Measurements from ENCODE around the gene NDST1.
A peak's percentile ranks its signal among the peaks of the same experiment; 100 is the strongest.

NDST1 gene

DNA sequence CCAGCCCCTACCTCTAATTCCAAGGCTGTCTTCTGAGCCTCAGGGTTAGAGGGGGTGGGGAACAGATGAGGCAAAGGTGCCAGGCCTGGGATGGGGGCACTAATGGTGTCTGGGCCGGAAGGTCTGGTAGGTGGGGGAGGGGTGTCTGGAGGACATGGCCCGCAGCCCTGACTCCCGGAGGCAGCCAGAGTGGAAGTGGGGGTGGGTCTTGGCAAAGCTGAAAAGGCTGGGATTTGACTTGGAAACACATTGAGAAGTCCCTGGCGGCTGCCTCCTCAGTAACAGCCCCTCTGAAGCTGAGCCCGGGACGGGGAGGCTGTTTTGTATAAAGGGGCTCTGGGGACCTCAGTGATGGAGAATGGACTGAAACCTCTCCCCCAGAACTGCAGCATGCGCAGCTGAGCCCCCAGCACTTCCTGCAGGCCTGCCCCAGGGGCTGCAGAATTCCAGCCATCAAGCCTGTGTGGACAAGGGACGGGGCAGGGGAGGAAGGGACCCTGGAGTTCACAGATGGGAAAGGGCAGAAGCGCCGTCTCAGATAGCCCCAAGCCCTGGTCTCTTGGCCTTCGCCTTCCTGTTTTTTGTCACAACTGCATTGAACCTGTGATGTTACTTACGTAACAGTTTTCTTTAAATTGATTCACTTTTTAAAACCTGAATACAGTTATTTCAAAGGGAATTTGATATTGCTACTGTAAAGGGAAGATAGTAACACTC is 83.2 kb downstream of the NDST1 start:
- DNase-seq, result no peak

DNA sequence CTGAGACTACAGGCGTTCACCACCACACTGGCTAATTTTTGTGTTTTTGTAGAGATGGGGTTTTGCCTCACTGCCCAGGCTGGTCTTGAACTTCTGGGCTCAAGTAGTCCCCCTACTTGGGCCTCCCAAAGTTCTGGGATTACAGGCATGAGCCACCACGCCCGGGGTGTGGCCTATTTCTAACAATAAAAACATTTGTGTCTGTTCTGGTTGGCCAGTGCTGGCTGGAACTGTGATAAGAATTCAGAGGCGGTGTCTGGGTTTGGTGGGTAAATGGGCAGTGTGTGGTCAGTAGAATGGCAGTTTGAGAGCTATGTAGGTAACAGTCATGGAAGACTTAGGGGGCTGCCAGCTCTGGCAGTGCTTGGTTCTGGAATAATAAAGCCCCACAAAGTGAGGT is 85.7 kb downstream of the NDST1 start:
- no peak for DNase-seq

DNA sequence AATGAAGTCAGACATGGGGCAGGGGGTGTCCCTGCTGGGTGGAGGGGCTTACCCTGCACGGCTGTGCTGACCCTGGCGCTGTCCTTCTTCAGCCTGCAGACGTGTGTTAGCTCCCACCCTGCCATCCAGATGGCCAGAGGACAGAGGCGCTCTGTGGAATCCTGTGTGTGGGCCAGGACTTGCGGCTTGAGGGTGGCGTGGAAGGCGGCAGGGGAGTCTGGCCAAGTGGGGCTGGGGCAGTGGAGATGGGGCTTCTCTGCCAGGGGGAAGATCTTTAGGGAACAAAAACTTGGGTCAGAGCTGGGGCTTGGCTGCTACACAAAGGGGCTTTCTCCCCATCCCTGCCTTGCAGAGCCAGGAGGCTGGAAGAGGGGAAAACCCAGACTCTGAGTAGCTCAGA is 86.1 kb downstream of the NDST1 start:
- no peak for DNase-seq

DNA sequence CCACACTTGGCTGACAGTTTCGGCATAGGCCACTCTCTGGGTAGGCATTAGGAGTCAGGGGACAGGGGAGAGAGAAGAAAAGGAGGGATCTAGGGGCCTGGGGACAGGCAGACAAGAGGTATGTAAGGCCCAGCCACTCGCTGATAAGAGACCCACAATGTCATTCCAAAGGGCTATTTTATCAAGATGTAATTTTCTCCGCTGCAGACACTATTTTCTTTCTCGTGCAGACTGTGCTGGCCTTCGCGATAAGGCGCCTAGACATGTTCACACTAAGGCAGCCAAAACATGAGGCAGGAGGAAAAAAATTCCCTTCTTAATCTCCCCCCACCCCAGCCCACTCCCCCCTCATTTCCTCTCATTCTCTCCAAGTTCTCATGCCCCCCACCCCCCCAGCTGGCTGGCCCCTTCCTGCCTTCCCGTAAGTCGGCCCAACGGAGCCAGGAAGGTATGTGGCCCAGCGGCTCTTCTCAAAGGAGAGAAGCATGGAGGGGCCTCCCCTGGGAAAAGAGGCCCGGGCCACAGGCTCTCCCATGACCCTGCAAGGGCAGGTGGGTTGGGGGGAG is 87.6 kb downstream of the NDST1 start:
- no peak for DNase-seq

DNA sequence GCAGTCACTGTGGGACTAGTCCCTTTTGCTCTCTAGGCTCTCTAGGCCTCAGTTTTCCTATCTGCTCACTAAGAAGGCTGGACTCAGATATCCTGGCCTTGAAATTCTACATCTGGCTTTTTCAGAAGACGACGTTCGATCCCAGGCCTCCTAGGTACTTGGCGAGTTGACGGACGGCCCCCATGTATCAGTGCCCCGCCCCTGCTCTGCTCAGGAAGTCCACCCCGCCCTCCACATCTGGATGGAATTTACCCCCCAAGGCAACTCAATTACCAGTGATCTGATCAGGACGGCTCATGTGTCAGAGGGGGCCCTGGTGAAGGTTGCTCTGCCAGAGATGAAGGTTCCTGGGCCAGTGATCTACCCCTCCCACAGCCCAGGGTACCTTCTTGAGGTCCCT is 88.4 kb downstream of the NDST1 start:
- no peak for DNase-seq

DNA sequence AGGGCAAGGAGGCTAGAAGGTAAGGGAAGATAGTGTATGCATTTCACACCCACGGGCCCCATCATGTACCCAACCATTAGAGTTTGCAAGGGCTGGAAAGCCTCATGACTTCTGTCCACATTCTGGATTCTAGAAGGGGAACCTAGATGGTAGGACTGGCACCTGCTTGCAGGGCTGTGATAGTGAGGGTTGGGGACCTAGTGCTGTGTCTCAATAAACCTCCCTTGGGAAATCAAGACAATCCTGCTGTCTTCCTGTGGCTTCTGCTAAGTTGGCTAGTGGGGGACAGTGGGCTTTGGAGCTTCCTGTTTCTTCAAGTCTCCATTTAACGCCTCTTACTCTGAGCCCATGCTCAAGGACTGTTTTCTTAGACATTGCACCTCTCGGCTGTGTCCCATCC is 88.9 kb downstream of the NDST1 start:
- no peak for DNase-seq

DNA sequence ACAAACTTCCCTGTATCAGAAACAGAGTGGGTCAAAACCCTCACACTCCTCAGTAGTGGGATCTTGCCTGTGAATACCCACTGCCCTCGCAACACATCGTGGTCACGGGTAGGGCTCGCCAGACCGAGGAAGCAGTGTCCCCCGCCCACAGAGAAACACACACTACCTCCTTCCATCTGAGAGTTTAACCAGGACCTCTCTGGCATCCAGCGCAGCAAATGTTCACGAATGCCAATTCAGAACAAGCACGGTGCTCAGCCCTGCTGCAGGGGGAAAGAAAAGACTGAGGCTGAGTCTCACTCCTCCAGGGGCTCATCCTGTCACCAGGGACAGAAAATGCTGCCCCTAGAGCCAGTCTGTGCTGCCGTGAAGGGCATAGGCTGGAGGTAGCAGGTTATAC is 90.1 kb downstream of the NDST1 start:
- no peak for DNase-seq

DNA sequence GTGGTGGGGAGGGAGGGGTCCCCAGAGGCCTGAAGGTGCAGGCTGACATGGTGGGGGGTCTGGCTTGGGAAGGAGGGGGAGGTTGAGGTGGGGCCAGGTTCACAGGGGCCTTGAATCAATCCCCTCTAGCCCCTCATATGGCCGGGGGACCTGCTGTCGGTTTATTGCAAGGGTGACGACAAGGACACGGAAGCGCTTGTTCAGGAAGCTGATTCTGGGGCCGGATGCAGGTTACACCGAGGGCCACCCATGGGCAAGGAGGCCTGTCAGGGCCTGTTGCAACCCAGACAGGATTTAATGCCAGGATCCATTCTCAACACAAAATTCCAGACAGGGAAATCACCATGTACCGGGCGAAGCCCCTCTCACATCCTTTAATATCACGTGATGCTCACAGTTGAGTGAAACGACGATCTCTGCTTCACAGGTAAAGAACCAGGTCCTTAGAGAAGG is 90.9 kb downstream of the NDST1 start:
- DNase-seq, result no peak

DNA sequence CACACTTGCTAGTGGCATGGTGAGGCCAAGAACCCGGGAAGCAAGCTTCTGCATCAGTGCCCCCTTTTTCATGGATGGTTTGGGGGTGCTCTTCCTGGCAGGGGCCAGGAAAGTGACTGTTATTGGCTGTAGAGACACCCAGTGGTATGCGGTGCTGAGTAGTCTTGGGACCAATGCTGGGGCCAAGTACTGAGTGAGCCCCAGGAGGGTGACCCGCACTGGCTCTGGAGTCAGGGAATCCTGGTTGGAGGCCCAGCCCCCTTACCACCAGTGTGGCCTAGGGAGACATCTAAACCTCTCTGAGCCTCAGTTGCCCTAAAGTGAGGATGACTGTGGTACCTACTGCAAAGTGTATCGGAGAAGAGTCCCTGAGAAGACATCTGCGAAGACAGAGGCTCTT is 91.3 kb downstream of the NDST1 start:
- no peak for DNase-seq

DNA sequence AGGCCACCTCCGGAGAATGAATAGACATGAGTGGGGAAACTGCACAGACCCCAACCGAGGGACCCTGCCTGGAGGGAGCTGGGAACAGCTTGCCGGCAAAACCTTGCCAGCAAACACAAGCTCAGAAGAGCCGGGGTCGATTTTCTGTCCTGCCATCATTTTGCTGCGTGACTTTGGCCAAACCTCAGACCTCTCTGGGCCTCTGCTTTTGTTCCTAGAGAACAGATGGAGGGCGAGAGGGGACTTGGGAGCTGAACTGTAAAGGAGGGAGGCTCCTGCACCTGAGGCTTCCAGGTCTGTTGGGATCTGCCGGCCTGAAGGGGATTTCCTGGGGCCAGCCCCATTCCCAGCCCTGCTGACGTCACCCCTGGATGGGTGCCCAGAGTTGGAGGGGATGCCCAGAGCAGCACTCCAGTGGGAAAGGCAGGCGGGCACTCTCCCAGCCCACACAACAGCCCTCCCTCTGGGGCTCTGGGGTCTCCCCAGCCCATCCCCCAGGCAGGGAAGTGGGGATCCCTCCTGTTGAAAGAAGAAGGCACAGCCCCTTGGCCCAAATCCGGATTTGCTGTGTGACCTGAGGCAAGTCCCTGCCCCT is 92.1 kb downstream of the NDST1 start:
- DNase-seq, result peak; percentile 59

DNA sequence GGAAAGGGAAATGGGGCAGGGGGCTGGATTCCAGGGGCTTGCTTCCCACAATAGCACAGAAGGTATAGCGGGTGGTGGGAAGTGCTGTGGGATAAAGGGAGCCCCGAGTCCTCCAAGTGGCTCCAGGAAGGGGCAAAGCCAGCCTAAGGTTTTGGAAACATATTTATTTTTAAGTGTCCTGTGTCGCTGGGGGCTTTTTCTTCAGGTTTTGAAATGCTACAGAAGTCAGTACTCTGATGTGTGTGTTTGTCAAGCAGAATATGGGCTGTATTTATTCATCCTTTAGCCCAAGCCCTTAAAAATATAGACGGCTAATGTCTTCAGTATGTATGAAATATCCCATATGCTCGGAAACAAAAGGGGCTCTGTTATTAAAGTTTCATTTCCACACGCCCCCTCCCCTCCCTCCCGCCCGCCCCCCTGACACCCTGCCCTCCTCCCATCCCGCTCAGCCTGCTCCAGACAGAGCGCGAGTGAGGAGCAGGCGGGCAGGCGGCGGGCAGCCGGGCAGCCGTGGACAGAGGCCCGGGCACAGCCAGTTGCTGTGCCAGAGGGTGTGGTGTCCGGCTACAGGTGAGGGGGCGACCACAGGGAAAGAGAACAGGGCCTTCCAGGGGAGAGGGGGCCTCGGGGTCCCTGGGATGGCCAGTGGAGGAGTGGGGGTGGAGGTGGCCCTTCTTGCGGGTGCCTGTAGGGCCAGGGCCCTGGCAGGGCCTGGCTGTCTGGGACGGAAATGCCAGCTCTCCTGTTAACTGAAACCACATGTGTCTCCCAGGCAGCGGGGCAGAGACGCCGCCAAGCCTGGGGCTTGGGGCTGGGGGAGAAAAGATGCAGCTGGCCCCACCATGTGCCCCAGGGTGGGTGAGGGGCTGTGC is 92.9 kb downstream of the NDST1 start:
- no peak for DNase-seq

DNA sequence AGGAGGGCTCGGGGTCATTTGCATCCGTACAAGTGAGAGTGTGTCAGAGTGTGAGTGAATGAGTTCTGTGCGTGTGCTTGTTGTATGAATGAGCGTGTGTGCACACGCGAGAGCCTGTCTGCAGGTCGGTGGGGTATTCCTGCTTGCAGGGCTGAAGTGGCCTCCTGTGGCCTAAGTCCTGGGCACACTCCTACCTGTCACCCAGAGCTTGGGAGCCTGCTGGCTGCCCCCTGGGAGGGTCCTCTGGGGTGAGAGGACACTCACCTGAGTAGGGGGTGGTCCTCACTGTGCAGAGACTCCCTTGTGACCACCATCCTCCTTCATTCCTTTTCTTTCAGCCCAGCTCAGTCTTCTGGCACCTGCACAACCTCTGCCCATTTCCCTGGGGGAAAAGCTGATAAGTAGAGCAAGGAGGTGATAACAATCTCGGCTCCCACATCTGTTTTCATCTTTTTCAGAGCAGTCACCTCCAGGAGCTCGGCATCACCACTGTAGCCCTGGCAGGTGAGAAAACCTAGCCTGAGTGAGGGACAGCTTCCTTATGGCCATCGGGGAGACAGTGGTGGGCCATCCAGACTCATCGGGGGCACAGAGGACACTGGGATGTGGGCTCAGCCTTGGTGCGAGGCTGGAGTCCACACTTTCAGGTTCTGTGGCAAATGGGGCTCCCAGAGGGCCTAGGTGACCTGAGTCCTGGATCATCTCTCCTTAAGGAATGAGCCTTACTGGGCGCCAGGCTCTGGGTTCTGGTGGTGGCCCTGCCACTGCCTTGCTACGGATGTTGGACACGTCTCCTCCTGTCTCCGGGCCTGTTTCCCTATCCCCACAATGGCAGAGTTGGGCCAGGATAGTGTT is 93.8 kb downstream of the NDST1 start:
- DNase-seq, result no peak

DNA sequence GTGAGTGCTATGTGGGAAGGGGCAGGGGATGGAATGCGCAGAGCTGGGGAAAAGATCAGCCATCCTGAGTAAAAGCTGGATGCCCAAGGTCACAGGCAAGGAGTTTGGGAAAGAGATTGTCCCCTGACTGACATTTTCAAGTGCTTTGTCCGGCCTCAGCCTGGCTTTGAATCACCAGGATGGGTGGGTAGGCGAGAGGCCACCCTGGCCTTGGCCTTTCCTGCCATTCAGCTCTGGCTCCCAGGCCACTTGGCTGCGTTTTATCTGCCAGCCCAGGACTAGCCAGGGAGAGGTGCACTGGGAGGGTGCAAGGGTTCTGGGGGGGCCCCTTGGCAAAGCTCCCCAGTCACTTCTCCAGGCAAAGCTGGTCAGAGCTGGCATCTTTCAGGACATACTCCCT is 95.1 kb downstream of the NDST1 start:
- DNase-seq, result no peak

DNA sequence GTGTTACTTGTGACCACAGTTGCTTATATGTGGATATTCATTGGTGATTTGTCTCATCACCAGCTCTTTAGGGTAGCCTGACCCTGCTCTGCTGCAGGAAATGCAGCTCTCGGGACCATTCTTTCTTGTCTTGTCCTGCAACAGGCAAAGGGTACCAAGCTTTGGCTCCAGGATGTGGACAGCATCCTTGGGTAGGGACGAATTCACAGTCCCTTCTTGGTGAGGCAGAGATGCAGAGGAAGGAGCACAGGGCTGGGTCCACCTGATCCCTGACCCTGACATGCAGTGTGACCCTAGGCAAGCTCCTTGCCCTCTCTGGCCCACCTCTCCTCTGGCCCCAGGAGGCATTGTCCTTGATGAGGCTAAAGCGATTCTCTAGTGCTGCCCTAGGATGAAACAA is 95.6 kb downstream of the NDST1 start:
- no peak for DNase-seq

DNA sequence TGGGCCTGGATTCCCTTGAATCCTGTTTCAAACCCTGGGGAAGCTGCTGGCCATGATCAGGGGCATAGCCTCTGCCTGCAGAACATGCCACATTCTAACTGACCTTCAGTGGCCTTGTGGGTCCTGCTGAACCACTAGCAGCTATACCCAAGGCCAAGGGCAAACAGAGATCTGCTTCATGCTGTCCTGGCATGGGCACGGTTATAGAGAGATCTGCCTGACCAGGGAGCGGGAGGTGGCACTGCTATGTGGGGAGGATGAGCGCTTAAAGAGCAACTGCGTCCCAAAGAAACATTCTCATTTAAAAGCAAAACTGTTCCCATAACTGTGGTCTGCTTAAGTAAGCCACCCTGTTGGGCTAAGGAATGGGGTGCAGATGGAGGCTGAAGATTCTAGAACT is 96.1 kb downstream of the NDST1 start:
- no peak for DNase-seq

DNA sequence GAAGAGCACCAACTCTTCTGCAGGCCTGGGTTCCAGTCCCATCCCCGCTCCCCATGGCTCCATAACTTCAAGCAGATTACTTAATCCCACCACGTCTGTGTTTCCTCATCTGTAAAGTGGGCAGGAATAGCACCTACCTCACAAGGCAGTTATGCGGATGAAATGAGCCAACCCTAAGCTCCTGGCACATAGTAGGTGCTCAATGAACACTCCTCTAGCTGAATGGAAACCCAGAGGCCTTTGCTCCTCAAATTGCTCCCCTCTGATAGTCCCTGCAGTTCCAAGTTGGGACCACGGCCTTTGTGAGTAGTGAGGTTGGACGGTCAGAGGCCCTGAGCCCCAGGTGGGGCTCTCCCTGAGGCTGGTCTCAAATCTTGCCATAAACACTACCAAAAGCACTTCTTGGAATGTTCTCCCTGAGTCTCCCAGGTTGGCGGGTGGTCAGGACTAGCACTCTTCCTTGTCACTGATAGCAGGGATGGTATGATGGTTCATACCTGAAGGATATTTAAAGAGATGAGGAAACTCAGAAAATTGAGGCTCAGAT is 97.0 kb downstream of the NDST1 start:
- no peak for DNase-seq

DNA sequence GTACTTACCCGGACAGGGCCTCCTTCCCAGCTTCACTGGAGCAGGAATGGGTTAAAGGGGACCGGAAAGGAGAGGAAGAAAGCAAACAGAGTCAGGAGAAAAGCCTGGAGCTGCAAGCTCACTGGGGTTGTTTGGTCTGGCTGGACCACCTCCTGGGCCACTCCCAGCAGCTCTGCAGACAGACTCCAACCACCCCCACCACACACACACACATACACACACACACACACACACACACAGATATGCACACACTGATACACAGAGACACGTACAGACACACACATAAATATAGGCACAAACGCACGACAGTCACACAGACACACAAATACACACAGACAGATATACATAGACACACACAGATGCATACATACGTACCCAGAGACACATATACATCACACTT is 97.6 kb downstream of the NDST1 start:
- DNase-seq, result no peak

DNA sequence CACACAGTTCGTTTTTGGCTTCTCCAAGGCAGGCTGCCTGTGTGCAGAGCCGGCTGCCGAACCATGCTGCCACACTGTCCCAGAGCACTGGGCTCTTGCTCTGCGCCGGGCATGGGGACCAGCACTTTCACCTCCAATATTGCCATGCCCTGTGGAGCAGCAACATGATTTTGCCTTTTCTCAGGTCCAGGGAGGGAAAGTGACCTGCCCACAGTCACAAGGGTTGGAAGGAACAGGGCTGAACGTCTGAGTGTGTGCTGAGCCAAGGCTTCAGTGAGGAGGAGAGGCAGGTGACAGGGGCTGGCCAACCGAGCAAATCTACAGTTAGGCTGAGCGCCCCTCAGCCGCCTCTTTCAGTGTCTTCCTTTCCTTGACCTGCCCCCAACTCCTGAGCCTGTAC is 98.5 kb downstream of the NDST1 start:
- no peak for DNase-seq

DNA sequence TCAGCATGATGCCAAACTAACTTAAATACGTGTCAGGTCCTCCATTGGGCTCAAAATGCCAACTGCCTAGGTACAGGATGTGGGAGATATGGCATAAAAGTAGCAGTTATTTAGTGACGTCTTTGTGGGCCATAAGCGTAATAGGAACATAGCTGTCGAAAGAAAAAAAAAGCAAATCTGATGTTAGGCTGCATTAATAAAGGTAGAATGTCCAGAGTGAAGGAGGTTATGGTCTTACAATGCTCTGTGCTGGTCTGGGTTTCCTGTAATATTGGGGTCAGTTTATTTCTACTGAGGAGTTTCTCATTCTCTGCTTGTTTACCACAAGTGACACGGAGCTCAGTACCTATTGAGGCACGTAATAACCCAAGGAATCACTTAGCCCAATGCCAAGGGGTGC is 99.2 kb downstream of the NDST1 start:
- DNase-seq, result no peak
